NB4 (cell line): ENCODE measurements around the gene ZNF157.
A peak's percentile ranks its signal among the peaks of the same experiment; 100 is the strongest.

Source experiments
- DNase-seq: peaks from one replicate; pipeline ENCODE4 v3.0.0; 2010; ENCODE audit warnings: low read depth
- H3K4me3 ChIP-seq: one replicate; pipeline ENCODE4 v1.5.1; 2011; ENCODE audit warnings: mild to moderate bottlenecking, low read depth, low read length, moderate library complexity
- MYC ChIP-seq: IDR thresholded peaks from 2 replicates; pipeline ENCODE4 v1.6.1; 2011; ENCODE audit warnings: low read depth, low read length
- POLR2A ChIP-seq: IDR thresholded peaks from 2 replicates; pipeline ENCODE4 v1.6.1; 2011; ENCODE audit warnings: mild to moderate bottlenecking; ENCODE audit not compliant: insufficient read length; ENCODE audit errors: extremely low read depth
- TF ChIP-seq, protein P1 (sequence below): IDR thresholded peaks from one replicate; pipeline ENCODE4 v1.5.1; 2012; ENCODE audit warnings: low read depth, low read length
- TF ChIP-seq, protein P2 (sequence below): IDR thresholded peaks from 2 replicates; pipeline ENCODE4 v1.6.1; 2011; ENCODE audit warnings: low read depth, low read length

The ZNF157 gene

DNA sequence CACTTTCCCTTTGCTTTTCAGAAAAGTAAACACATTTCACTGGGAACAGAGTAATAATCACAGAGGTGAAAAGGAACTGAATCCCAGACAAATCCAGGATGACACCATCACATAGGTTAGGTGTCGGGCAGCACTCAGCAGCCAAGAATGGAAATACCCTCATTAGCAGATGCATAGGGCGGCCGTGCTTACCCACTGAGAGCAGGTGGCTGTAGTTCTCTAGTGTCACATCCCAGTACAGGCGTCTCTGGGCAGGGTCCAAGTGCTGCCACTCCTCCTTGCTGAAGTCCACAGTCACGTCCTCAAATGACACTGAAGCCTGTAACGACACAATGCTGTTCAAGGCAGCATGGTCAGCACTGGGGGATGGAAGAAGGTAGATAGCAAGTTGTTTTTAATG, 85.7 kb downstream of the ZNF157 start:
- no peak for DNase-seq
- TF ChIP-seq, protein P1, sequence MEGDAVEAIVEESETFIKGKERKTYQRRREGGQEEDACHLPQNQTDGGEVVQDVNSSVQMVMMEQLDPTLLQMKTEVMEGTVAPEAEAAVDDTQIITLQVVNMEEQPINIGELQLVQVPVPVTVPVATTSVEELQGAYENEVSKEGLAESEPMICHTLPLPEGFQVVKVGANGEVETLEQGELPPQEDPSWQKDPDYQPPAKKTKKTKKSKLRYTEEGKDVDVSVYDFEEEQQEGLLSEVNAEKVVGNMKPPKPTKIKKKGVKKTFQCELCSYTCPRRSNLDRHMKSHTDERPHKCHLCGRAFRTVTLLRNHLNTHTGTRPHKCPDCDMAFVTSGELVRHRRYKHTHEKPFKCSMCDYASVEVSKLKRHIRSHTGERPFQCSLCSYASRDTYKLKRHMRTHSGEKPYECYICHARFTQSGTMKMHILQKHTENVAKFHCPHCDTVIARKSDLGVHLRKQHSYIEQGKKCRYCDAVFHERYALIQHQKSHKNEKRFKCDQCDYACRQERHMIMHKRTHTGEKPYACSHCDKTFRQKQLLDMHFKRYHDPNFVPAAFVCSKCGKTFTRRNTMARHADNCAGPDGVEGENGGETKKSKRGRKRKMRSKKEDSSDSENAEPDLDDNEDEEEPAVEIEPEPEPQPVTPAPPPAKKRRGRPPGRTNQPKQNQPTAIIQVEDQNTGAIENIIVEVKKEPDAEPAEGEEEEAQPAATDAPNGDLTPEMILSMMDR = no peak
- TF ChIP-seq, protein P2, sequence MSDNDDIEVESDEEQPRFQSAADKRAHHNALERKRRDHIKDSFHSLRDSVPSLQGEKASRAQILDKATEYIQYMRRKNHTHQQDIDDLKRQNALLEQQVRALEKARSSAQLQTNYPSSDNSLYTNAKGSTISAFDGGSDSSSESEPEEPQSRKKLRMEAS = no peak
- TF ChIP-seq POLR2A = no peak
- TF ChIP-seq MYC = no peak
- no peak overlapping the region for H3K4me3 ChIP-seq

DNA sequence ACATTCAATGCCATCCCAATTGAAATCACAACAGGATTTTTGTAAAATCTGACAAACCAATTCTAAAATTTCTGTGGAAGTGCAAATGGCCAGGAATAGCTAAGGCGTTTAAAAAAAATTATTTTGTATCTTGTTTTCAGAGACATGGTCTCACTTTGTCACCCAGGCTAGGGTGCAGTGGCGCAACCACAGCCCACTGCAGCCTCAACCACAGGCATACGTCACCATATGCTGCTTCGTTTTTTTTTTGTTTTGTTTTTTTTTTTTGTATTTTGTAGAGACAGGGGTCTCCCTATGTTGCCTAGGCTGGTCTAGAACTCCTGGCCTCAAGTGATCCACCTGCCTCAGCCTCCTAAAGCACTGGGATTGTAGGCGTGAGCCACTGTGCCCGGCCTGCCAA, 88.2 kb downstream of the ZNF157 start:
- TF ChIP-seq, protein P1 = no peak
- TF ChIP-seq POLR2A (no peak), MYC (no peak)
- TF ChIP-seq, protein P2 = no peak
- peak; percentile 41 for DNase-seq
- no peak overlapping the region for H3K4me3 ChIP-seq

DNA sequence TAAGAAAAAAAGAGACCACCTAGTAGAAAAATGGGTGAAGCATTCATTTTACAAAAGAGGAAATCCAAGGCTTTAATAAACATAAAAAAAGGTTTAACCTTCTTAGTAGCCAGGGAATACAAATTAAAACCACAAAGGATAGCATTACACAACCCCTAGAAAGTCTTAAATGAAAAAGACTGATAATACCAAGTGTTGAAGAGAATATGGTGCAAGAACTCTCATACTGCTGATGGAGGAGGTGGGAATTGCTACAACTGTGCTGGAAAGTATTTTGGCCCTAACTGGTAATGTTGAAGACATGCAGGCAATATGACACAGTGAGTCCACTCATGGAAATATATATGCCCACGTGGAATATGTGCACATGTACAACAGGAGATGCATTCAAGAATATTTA, 90.2 kb downstream of the ZNF157 start:
- H3K4me3 ChIP-seq = no peak overlapping the region
- TF ChIP-seq, protein P1 = no peak
- TF ChIP-seq MYC (no peak), POLR2A (no peak)
- TF ChIP-seq, protein P2 = no peak
- no peak for DNase-seq
